Fibroblast of lung (primary cell): ENCODE results near the gene XPR1. TPM values are rescaled to one million over a fixed set of nuclear protein-coding genes. Genes with fewer than 3 reads are reported as not detected.

ENCODE experiments used
- DNase-seq, 2 donors: peaks; one replicate each; pipeline versions ENCODE4 v3.0.0 to v3.0.0-alpha.2; 2010; ENCODE audit warnings: low read depth in 2 of 2
- H2AFZ ChIP-seq: 2 replicates; pipeline ENCODE4 v1.5.1; 2012; ENCODE audit warnings: low read length, control low read depth, inconsistent platforms
- H3K27ac ChIP-seq: 2 replicates; pipeline ENCODE4 v1.5.1; 2011; ENCODE audit warnings: low read length, control low read depth; ENCODE audit not compliant: insufficient read depth
- H3K27me3 ChIP-seq: 2 replicates; pipeline ENCODE4 v1.5.1; 2011; ENCODE audit warnings: mild to moderate bottlenecking, low read length; ENCODE audit not compliant: control insufficient read depth, insufficient read depth
- H3K36me3 ChIP-seq: 2 replicates; pipeline ENCODE4 v1.5.1; 2011; ENCODE audit warnings: low read length; ENCODE audit not compliant: control insufficient read depth, insufficient read depth
- H3K4me1 ChIP-seq: 2 replicates; pipeline ENCODE4 v1.5.1; 2011; ENCODE audit warnings: low read length; ENCODE audit not compliant: control insufficient read depth, insufficient read depth; ENCODE audit errors: extremely low read depth
- H3K4me2 ChIP-seq: 2 replicates; pipeline ENCODE4 v1.5.1; 2011; ENCODE audit warnings: low read length, control low read depth; ENCODE audit not compliant: insufficient read depth; ENCODE audit errors: extremely low read depth
- H3K4me3 ChIP-seq, 4 experiments: fragments of 200-600 bp in 1 of 4; sonication (generic) in 1 of 4; replicated peaks in 1 of 4; 2 replicates each; pipeline ENCODE4 v1.5.1; 2011 to 2016; ENCODE audit warnings: low read length in 4 of 4, low read depth in 3 of 4, mild to moderate bottlenecking in 3 of 4, control low read depth in 2 of 4, inconsistent platforms in 1 of 4, mixed read lengths in 1 of 4; ENCODE audit not compliant: insufficient read depth in 1 of 4; ENCODE audit errors: control extremely low read depth in 1 of 4
- H3K79me2 ChIP-seq: 2 replicates; pipeline ENCODE4 v1.5.1; 2012; ENCODE audit warnings: mild to moderate bottlenecking, low read length, inconsistent platforms; ENCODE audit not compliant: control insufficient read depth, insufficient read depth
- H3K9ac ChIP-seq: 2 replicates; pipeline ENCODE4 v1.5.1; 2011; ENCODE audit warnings: mild to moderate bottlenecking, low read length, control low read depth; ENCODE audit not compliant: insufficient read depth
- H3K9me3 ChIP-seq: 2 replicates; pipeline ENCODE4 v1.5.1; 2012; ENCODE audit warnings: low read depth, low read length; ENCODE audit not compliant: control insufficient read depth, insufficient read depth
- H4K20me1 ChIP-seq: 2 replicates; pipeline ENCODE4 v1.5.1; 2011; ENCODE audit warnings: low read length; ENCODE audit not compliant: control insufficient read depth, insufficient read depth; ENCODE audit errors: extremely low read depth
- CTCF ChIP-seq, 2 donors: IDR thresholded peaks in 1 of 2; conservative IDR thresholded peaks in 1 of 2; 1 replicate in 1 of 2; 2 replicates in 1 of 2; pipeline ENCODE4 v1.5.1; 2011 to 2012; ENCODE audit warnings: low read length in 2 of 2, control low read depth in 1 of 2, inconsistent platforms in 1 of 2, low read depth in 1 of 2, mild to moderate bottlenecking in 1 of 2
- EZH2 ChIP-seq: IDR thresholded peaks from 2 replicates; pipeline ENCODE4 v1.5.1; 2012; ENCODE audit warnings: low read length, control low read depth, mild to moderate bottlenecking; ENCODE audit errors: missing control alignments
- polyA plus RNA-seq, 2 donors: library from polyadenylated mRNA; depleted of rRNA in 1 of 2; stranded (reverse) in 1 of 2; unstranded in 1 of 2; fragments of >200 nt; gene quantifications; 2 replicates each; pipeline ENCODE4 v1.2.1, GENCODE V29; 2011 to 2012; ENCODE audit warnings: missing spikeins in 1 of 2
- total RNA-seq: library from RNA; depleted of rRNA; stranded (reverse); fragments of >200 nt; gene quantifications from 2 replicates; pipeline ENCODE4 v1.2.1, GENCODE V29; 2014

XPR1 gene
- total and polyA plus RNA-seq, 2 donors (not counting 1 experiment from before 2014, with no cell fraction given) = 18.4 to 31.5 TPM

GRCh38 chr1:180693564-180694244 is 61.9 kb downstream of the XPR1 start:
- TF ChIP-seq EZH2 = no peak
- no peak for TF ChIP-seq CTCF (conservative IDR thresholded peaks at IDR 0.05 in 1 of 2, IDR thresholded peaks at IDR 0.05 in 1 of 2; ENCODE audit: low read depth in 1 of 2, low read length in 2 of 2)
- Histone ChIP-seq H2AFZ (no peak overlapping the region), H3K9me3 (no peaks in the 10 kb centered on the region), H3K4me1 (no peaks in the 10 kb centered on the region), H3K4me3 (no peak overlapping the region), H3K9ac (no peak overlapping the region), H3K36me3 (no peaks in the 10 kb centered on the region), H3K27ac (no peak overlapping the region), H3K79me2 (no peaks in the 10 kb centered on the region), H4K20me1 (no peaks in the 10 kb centered on the region), H3K27me3 (no peaks in the 10 kb centered on the region), H3K4me2 (no peak overlapping the region)
- DNase-seq = no peak

- no peak overlapping the region for H3K27ac ChIP-seq
- no peaks in the 10 kb centered on the region for H3K4me1 ChIP-seq
- no peak overlapping the region for H3K4me2 ChIP-seq
- no peaks in the 10 kb centered on the region for H3K27me3 ChIP-seq
- no peaks in the 10 kb centered on the region for H3K79me2 ChIP-seq
- TF ChIP-seq EZH2 = no peak
- no peak for TF ChIP-seq CTCF (conservative IDR thresholded peaks at IDR 0.05 in 1 of 2, IDR thresholded peaks at IDR 0.05 in 1 of 2; ENCODE audit: low read depth in 1 of 2, low read length in 2 of 2)
- H4K20me1 ChIP-seq = no peaks in the 10 kb centered on the region
- no peak for DNase-seq
- no peak overlapping the region for H3K9ac ChIP-seq
- H3K36me3 ChIP-seq = no peaks in the 10 kb centered on the region
- no peak overlapping the region for H3K4me3 ChIP-seq
- no peaks in the 10 kb centered on the region for H3K9me3 ChIP-seq
- H2AFZ ChIP-seq = no peak overlapping the region
Measured at GRCh38 chr1:180695282-180695681, 63.5 kb downstream of the XPR1 start.

GRCh38 chr1:180696361-180696760 is 64.5 kb downstream of the XPR1 start:
- Histone ChIP-seq H3K27ac (no peak overlapping the region), H3K79me2 (no peaks in the 10 kb centered on the region), H4K20me1 (no peaks in the 10 kb centered on the region), H3K4me3 (no peak overlapping the region), H3K9me3 (no peaks in the 10 kb centered on the region), H3K27me3 (no peaks in the 10 kb centered on the region), H3K4me1 (no peaks in the 10 kb centered on the region), H3K9ac (no peak overlapping the region), H2AFZ (no peak overlapping the region), H3K4me2 (no peak overlapping the region), H3K36me3 (no peaks in the 10 kb centered on the region)
- DNase-seq = no peak
- TF ChIP-seq EZH2 (no peak), CTCF (conservative IDR thresholded peaks at IDR 0.05 in 1 of 2, IDR thresholded peaks at IDR 0.05 in 1 of 2; ENCODE audit: low read depth in 1 of 2, low read length in 2 of 2) (no peak)
